ENCODE data around the gene HDAC9. TPM values are rescaled to one million over a fixed set of nuclear protein-coding genes. Genes with fewer than 3 reads are reported as not detected.

HDAC9 gene
- total and polyA plus RNA-seq, 2 donors (not counting 1 experiment from before 2014, with no cell fraction given): 2.9 to 7.9 TPM

- Histone ChIP-seq H3K27ac (ENCODE audit: insufficient read depth, low read length) (no peak overlapping the region), H3K4me2 (ENCODE audit: extremely low read depth, insufficient read depth, low read length) (no peak overlapping the region), H3K9ac (ENCODE audit: insufficient read depth, low read length) (no peak overlapping the region), H2AFZ (ENCODE audit: low read length) (no peak overlapping the region), H3K4me3 (replicated peaks in 1 of 4; ENCODE audit: control extremely low read depth in 1 of 4, insufficient read depth in 1 of 4, low read depth in 3 of 4, low read length in 4 of 4) (no peak overlapping the region), H4K20me1 (ENCODE audit: control insufficient read depth, extremely low read depth, insufficient read depth, low read length) (no peaks in the 10 kb centered on the region), H3K36me3 (ENCODE audit: control insufficient read depth, insufficient read depth, low read length) (no peaks in the 10 kb centered on the region), H3K9me3 (ENCODE audit: control insufficient read depth, insufficient read depth, low read depth, low read length) (no peaks in the 10 kb centered on the region), H3K4me1 (ENCODE audit: control insufficient read depth, extremely low read depth, insufficient read depth, low read length) (no peaks in the 10 kb centered on the region), H3K79me2 (ENCODE audit: control insufficient read depth, insufficient read depth, low read length) (no peaks in the 10 kb centered on the region), H3K27me3 (ENCODE audit: control insufficient read depth, insufficient read depth, low read length) (no peaks in the 10 kb centered on the region)
- no peak for TF ChIP-seq EZH2 (IDR thresholded peaks at IDR 0.05; ENCODE audit: low read length, missing control alignments)
- TF ChIP-seq CTCF (conservative IDR thresholded peaks at IDR 0.05 in 1 of 2, IDR thresholded peaks at IDR 0.05 in 1 of 2; ENCODE audit: low read depth in 1 of 2, low read length in 2 of 2): no peak
- DNase-seq (ENCODE audit: low read depth in 2 of 2): no peak
Observed at GRCh38 chr7:18474944-18475343, 20.6 kb upstream of the HDAC9 start.

GRCh38 chr7:18475488-18475887 lies 20.1 kb upstream of the HDAC9 start:
- Histone ChIP-seq H3K79me2 (ENCODE audit: control insufficient read depth, insufficient read depth, low read length) (no peaks in the 10 kb centered on the region), H2AFZ (ENCODE audit: low read length) (no peak overlapping the region), H3K27me3 (ENCODE audit: control insufficient read depth, insufficient read depth, low read length) (no peaks in the 10 kb centered on the region), H3K9ac (ENCODE audit: insufficient read depth, low read length) (no peak overlapping the region), H3K4me2 (ENCODE audit: extremely low read depth, insufficient read depth, low read length) (no peak overlapping the region), H3K4me1 (ENCODE audit: control insufficient read depth, extremely low read depth, insufficient read depth, low read length) (no peaks in the 10 kb centered on the region), H4K20me1 (ENCODE audit: control insufficient read depth, extremely low read depth, insufficient read depth, low read length) (no peaks in the 10 kb centered on the region), H3K4me3 (replicated peaks in 1 of 4; ENCODE audit: control extremely low read depth in 1 of 4, insufficient read depth in 1 of 4, low read depth in 3 of 4, low read length in 4 of 4) (no peak overlapping the region), H3K36me3 (ENCODE audit: control insufficient read depth, insufficient read depth, low read length) (no peaks in the 10 kb centered on the region), H3K27ac (ENCODE audit: insufficient read depth, low read length) (no peak overlapping the region), H3K9me3 (ENCODE audit: control insufficient read depth, insufficient read depth, low read depth, low read length) (no peaks in the 10 kb centered on the region)
- no peak for DNase-seq (ENCODE audit: low read depth in 2 of 2)
- TF ChIP-seq CTCF (conservative IDR thresholded peaks at IDR 0.05 in 1 of 2, IDR thresholded peaks at IDR 0.05 in 1 of 2; ENCODE audit: low read depth in 1 of 2, low read length in 2 of 2) (no peak), EZH2 (IDR thresholded peaks at IDR 0.05; ENCODE audit: low read length, missing control alignments) (no peak)

- no peak overlapping the region for H3K27ac ChIP-seq (ENCODE audit: insufficient read depth, low read length)
- H3K36me3 ChIP-seq (ENCODE audit: control insufficient read depth, insufficient read depth, low read length): no peaks in the 10 kb centered on the region
- no peaks in the 10 kb centered on the region for H3K79me2 ChIP-seq (ENCODE audit: control insufficient read depth, insufficient read depth, low read length)
- no peaks in the 10 kb centered on the region for H3K9me3 ChIP-seq (ENCODE audit: control insufficient read depth, insufficient read depth, low read depth, low read length)
- H3K4me2 ChIP-seq (ENCODE audit: extremely low read depth, insufficient read depth, low read length): no peak overlapping the region
- no peak for TF ChIP-seq EZH2 (IDR thresholded peaks at IDR 0.05; ENCODE audit: low read length, missing control alignments)
- TF ChIP-seq CTCF (conservative IDR thresholded peaks at IDR 0.05 in 1 of 2, IDR thresholded peaks at IDR 0.05 in 1 of 2; ENCODE audit: low read depth in 1 of 2, low read length in 2 of 2): no peak
- H3K4me1 ChIP-seq (ENCODE audit: control insufficient read depth, extremely low read depth, insufficient read depth, low read length): no peaks in the 10 kb centered on the region
- H2AFZ ChIP-seq (ENCODE audit: low read length): no peak overlapping the region
- no peak overlapping the region for H3K4me3 ChIP-seq (replicated peaks in 1 of 4; ENCODE audit: control extremely low read depth in 1 of 4, insufficient read depth in 1 of 4, low read depth in 3 of 4, low read length in 4 of 4)
- no peak for DNase-seq (ENCODE audit: low read depth in 2 of 2)
- no peaks in the 10 kb centered on the region for H3K27me3 ChIP-seq (ENCODE audit: control insufficient read depth, insufficient read depth, low read length)
- no peak overlapping the region for H3K9ac ChIP-seq (ENCODE audit: insufficient read depth, low read length)
- H4K20me1 ChIP-seq (ENCODE audit: control insufficient read depth, extremely low read depth, insufficient read depth, low read length): no peaks in the 10 kb centered on the region
Observed at GRCh38 chr7:18481776-18482175, 13.8 kb upstream of the HDAC9 start.

All from fibroblast of lung (primary cell).